B cell (primary cell): ENCODE measurements around the gene TWIST2. TPM values are rescaled to one million over a fixed set of nuclear protein-coding genes. Genes with fewer than 3 reads are reported as not detected.

Experiments used
- ATAC-seq: fragments of 200-7000 bp; cut with Tn5 transposase; one replicate; pipeline ENCODE4 v1.10.0; 2021; ENCODE audit warnings: low read depth, mild to moderate bottlenecking, moderate number of reproducible peaks, moderate library complexity
- CTCF ChIA-PET: fragments of 350-600 bp; sonication (Branson Sonifier 250); formaldehyde crosslinking; loops from one replicate; lab custom pipeline; 2021; ENCODE audit warnings: antibody characterized with exemption, inconsistent platforms; lab: Charles Lee
- POLR2A ChIA-PET: fragments of 350-600 bp; sonication (Branson Sonifier 250); formaldehyde crosslinking; loops from one replicate; lab custom pipeline; 2021; ENCODE audit warnings: antibody characterized with exemption; lab: Charles Lee
- DNase-seq: peaks from one replicate; pipeline ENCODE4 v3.0.0; 2013
- H2AFZ ChIP-seq: 2 replicates; pipeline ENCODE4 v1.6.1; 2012; ENCODE audit warnings: mild to moderate bottlenecking, low read depth, low read length; ENCODE audit not compliant: insufficient read depth, poor library complexity, severe bottlenecking
- H3K27ac ChIP-seq, 2 donors: 1 replicate in 1 of 2; 2 replicates in 1 of 2; pipeline ENCODE4 v1.5.1; 2012 to 2013; ENCODE audit warnings: low read length in 2 of 2, mild to moderate bottlenecking in 2 of 2, moderate library complexity in 1 of 2
- H3K27me3 ChIP-seq, 4 experiments: fragments of 200-600 bp in 1 of 4; sonication (generic) in 1 of 4; replicated peaks in 1 of 4; 1 replicate in 2 of 4; 2 replicates in 2 of 4; pipeline versions ENCODE4 v1.6.1 to v1.7.0; 2013 to 2016; ENCODE audit warnings: low read length in 3 of 4, mild to moderate bottlenecking in 2 of 4, mixed read lengths in 1 of 4, moderate library complexity in 1 of 4; ENCODE audit not compliant: insufficient read depth in 4 of 4, control insufficient read depth in 3 of 4; ENCODE audit errors: control extremely low read depth in 1 of 4
- H3K36me3 ChIP-seq, 2 experiments: replicated peaks in 1 of 2; 1 replicate in 1 of 2; 2 replicates in 1 of 2; pipeline versions ENCODE4 v1.6.1 to v1.7.1; 2013; ENCODE audit warnings: low read length in 1 of 2; ENCODE audit not compliant: insufficient read depth in 2 of 2, control insufficient read depth in 1 of 2; ENCODE audit errors: control extremely low read depth in 1 of 2, extremely low read depth in 1 of 2
- H3K4me1 ChIP-seq, 2 donors: fragments of 200-600 bp in 1 of 2; sonication (generic) in 1 of 2; 1 replicate in 1 of 2; 2 replicates in 1 of 2; pipeline versions ENCODE4 v1.5.1 to v1.6.1; 2013 to 2017; ENCODE audit warnings: low read length in 2 of 2; ENCODE audit not compliant: control insufficient read depth in 2 of 2, insufficient read depth in 2 of 2
- H3K4me2 ChIP-seq: replicated peaks from 2 replicates; pipeline ENCODE3; 2012; ENCODE audit warnings: mild to moderate bottlenecking, low read depth, low read length; ENCODE audit not compliant: poor library complexity, severe bottlenecking
- H3K4me3 ChIP-seq, 5 experiments: fragments of 200-600 bp in 1 of 5; sonication (generic) in 1 of 5; 1 replicate in 3 of 5; 2 replicates in 2 of 5; pipeline versions ENCODE4 v1.5.1 to v1.7.0; 2011 to 2016; ENCODE audit warnings: low read length in 4 of 5, mild to moderate bottlenecking in 4 of 5, low read depth in 2 of 5, control low read depth in 1 of 5, moderate library complexity in 1 of 5; ENCODE audit not compliant: insufficient read depth in 1 of 5; ENCODE audit errors: control extremely low read depth in 1 of 5, extremely low read depth in 1 of 5
- H3K79me2 ChIP-seq: fragments of 200-600 bp; sonication (generic); one replicate; pipeline ENCODE4 v1.6.0; 2016; ENCODE audit warnings: low read length; ENCODE audit not compliant: control insufficient read depth, insufficient read depth
- H3K9ac ChIP-seq: fragments of 200-600 bp; sonication (generic); 2 replicates; pipeline ENCODE4 v1.6.1; 2017; ENCODE audit warnings: mild to moderate bottlenecking, low read length, moderate library complexity
- H3K9me3 ChIP-seq, 3 donors: one replicate each; pipeline versions ENCODE4 v1.6.1 to v1.7.1; 2013; ENCODE audit warnings: low read length in 2 of 3; ENCODE audit not compliant: control insufficient read depth in 2 of 3, insufficient read depth in 1 of 3; ENCODE audit errors: control extremely low read depth in 1 of 3
- H4K20me1 ChIP-seq: 2 replicates; pipeline ENCODE4 v1.6.0; 2012; ENCODE audit warnings: mild to moderate bottlenecking, low read length; ENCODE audit not compliant: insufficient read depth, control insufficient read depth, poor library complexity, severe bottlenecking
- H3K27ac Mint-ChIP-seq: one replicate; pipeline ENCODE4 v1.8.0; 2021; ENCODE audit warnings: mixed read lengths
- H3K27me3 Mint-ChIP-seq: one replicate; pipeline ENCODE4 v1.8.0; 2021; ENCODE audit warnings: mixed read lengths
- H3K4me1 Mint-ChIP-seq: one replicate; pipeline ENCODE4 v1.8.0; 2021; ENCODE audit warnings: mixed read lengths
- H3K4me3 Mint-ChIP-seq: one replicate; pipeline ENCODE4 v1.8.0; 2021; ENCODE audit warnings: mixed read lengths
- H3K9me3 Mint-ChIP-seq: one replicate; pipeline ENCODE4 v1.8.0; 2022; ENCODE audit warnings: mixed read lengths; ENCODE audit not compliant: insufficient read depth
- EZH2 ChIP-seq: IDR thresholded peaks from 2 replicates; pipeline ENCODE4 v1.6.1; 2012; ENCODE audit warnings: borderline replicate concordance, low read depth, mild to moderate bottlenecking, moderate library complexity, low read length; ENCODE audit not compliant: insufficient read depth, poor library complexity, severe bottlenecking
- whole genome bisulfite sequencing: methylation state at CpG from one replicate; pipeline ENCODE4 v1.1.5; 2013; ENCODE audit warnings: missing lambda C conversion rate; ENCODE audit not compliant: insufficient coverage; 5-methylcytosine and 5-hydroxymethylcytosine counted together
- intact Hi-C: fragments of 100-400 bp; cut with micrococcal nuclease; formaldehyde crosslinking; loops from one replicate; pipeline ENCODE4 v1.10.0; 2022
- polyA plus RNA-seq: library from polyadenylated mRNA; depleted of rRNA; stranded (reverse); fragments of >200 nt; gene quantifications from 2 replicates; pipeline ENCODE4 v1.2.3, GENCODE V29; 2012
- total RNA-seq, 2 donors: library from RNA; stranded (reverse); fragments of 120-200 nt in 1 of 2; gene quantifications; 1 replicate in 1 of 2; 2 replicates in 1 of 2; pipeline versions ENCODE4 v1.2.3 to v1.2.4, GENCODE V29; 2013 to 2022
- TF ChIP-seq, protein P1 (sequence below): fragments of 200-600 bp; IDR thresholded peaks from one replicate; pipeline ENCODE4 v1.8.0; 2022; ENCODE audit warnings: antibody characterized with exemption, mild to moderate bottlenecking

Gene TWIST2
- total and polyA plus RNA-seq, 2 donors (not counting 1 experiment from before 2014, with no cell fraction given) = 0.07 TPM; not detected in 1

DNA sequence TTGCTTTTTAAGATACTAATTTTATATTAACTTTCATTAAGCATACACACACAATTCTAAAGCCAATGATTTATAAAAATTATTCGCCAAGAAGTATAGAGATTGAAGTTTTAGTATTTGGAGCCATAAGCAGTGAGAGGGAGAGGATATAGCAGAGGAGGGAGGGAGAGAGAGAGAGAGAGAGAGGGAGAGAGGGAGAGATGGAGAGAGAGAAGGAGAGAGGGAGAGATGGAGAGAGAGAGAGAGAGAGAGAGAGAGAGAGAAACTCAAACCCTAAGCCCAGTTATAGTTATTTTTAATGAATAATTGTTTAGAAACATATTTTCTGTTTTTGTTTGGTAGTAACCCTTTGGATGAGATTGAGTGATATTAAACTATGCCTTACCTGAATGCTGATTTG lies 5.3 kb downstream of the TWIST2 start:
- ATAC-seq = no peak
- Histone ChIP-seq H3K79me2 (no peaks in the 10 kb centered on the region), H3K4me3 (no peak overlapping the region), H3K9me3 (peaks cover 0 to 5% (median 0%) of the 10 kb centered on the region in 3 donors), H4K20me1 (no peaks in the 10 kb centered on the region), H3K27me3 (peaks cover 0 to 14% (median 2%) of the 10 kb centered on the region in 4 experiments), H3K4me1 (no peaks in the 10 kb centered on the region), H3K36me3 (no peaks in the 10 kb centered on the region), H2AFZ (no peak overlapping the region), H3K9ac (no peak overlapping the region), H3K27ac (no peak overlapping the region), H3K4me2 (no peak overlapping the region)
- intact Hi-C loops = no loop called here
- TF ChIP-seq EZH2 = no peak
- TF ChIP-seq, protein P1, sequence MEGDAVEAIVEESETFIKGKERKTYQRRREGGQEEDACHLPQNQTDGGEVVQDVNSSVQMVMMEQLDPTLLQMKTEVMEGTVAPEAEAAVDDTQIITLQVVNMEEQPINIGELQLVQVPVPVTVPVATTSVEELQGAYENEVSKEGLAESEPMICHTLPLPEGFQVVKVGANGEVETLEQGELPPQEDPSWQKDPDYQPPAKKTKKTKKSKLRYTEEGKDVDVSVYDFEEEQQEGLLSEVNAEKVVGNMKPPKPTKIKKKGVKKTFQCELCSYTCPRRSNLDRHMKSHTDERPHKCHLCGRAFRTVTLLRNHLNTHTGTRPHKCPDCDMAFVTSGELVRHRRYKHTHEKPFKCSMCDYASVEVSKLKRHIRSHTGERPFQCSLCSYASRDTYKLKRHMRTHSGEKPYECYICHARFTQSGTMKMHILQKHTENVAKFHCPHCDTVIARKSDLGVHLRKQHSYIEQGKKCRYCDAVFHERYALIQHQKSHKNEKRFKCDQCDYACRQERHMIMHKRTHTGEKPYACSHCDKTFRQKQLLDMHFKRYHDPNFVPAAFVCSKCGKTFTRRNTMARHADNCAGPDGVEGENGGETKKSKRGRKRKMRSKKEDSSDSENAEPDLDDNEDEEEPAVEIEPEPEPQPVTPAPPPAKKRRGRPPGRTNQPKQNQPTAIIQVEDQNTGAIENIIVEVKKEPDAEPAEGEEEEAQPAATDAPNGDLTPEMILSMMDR = no peak
- Mint-ChIP-seq H3K9me3 (no peaks in the 10 kb centered on the region), H3K27me3 (peaks cover 36% of the 10 kb centered on the region), H3K27ac (no peak overlapping the region), H3K4me3 (no peak overlapping the region), H3K4me1 (no peaks in the 10 kb centered on the region)
- WGBS = no CpG with 5 or more reads among the region's 1 CpG
- POLR2A ChIA-PET = no interaction called here
- DNase-seq = no peak
- CTCF ChIA-PET = no interaction called here

- H3K4me1 ChIP-seq = no peaks in the 10 kb centered on the region
- Mint-ChIP-seq H3K9me3 (no peaks in the 10 kb centered on the region), H3K27ac (no peak overlapping the region), H3K4me1 (no peaks in the 10 kb centered on the region), H3K4me3 (no peak overlapping the region), H3K27me3 (peaks cover 36% of the 10 kb centered on the region)
- H3K36me3 ChIP-seq = no peaks in the 10 kb centered on the region
- CTCF ChIA-PET = no interaction called here
- no peak overlapping the region for H3K9ac ChIP-seq
- peaks cover 0 to 5% (median 0%) of the 10 kb centered on the region in 3 donors for H3K9me3 ChIP-seq
- intact Hi-C loops = no loop called here
- DNase-seq (no peak), ATAC-seq (no peak)
- H3K27ac ChIP-seq = no peak overlapping the region
- no peaks in the 10 kb centered on the region for H4K20me1 ChIP-seq
- POLR2A ChIA-PET = no interaction called here
- H3K4me3 ChIP-seq = no peak overlapping the region
- H3K79me2 ChIP-seq = no peaks in the 10 kb centered on the region
- H3K27me3 ChIP-seq = peaks cover 0 to 13% (median 2%) of the 10 kb centered on the region in 4 experiments
- H3K4me2 ChIP-seq = no peak overlapping the region
- WGBS = 78% methylated on average over 9 of the region's 9 CpGs
- TF ChIP-seq, protein P1 = no peak
- TF ChIP-seq EZH2 = no peak
- no peak overlapping the region for H2AFZ ChIP-seq
Observed at GRCh38 chr2:238853721-238854120, 5.8 kb downstream of the TWIST2 start.
